ENCODE measurements around the gene EIF1AY.
"Not testable (repeated sequence)": the region's sequence is repeated elsewhere in the genome, so short reads cannot be mapped to it uniquely, and the experiment has no call there.

EIF1AY gene, protein sequence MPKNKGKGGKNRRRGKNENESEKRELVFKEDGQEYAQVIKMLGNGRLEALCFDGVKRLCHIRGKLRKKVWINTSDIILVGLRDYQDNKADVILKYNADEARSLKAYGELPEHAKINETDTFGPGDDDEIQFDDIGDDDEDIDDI

DNA sequence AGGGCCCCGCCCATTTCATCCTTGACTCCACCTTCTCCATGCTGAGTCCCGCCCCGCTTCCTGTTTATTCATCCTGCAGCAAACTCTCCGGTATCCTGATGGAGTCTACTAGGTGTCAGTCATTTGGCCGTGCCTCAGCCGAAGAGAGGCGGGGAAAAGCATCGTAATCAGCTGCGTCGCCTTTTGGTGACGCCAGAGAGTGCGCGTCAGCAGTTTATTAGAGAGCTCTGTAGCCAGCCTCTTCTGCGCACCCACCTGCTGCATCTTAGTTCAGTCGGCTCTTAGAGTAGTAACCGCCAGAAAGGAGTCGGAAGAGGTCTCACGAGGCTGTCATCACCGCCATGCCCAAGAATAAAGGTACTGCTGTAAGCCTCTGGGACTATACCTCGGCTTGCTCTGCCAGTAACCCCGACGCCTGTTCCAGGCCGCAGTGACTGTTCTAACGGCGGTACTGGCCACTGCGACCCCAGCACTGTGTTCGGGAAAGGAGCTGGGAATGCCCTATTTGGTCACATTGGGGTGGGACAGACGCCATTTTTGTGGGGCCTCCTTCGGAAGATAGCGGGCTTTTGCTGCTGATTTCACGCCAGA lies at the start of gene EIF1AY:
Gene EIF1AY, plus strand, starts transcription at position 246 of the 591 bp plus-strand sequence. Its CDS starts 96 bp downstream, at position 342.
- no peak for DNase-seq (ENCODE audit: low read depth)

DNA sequence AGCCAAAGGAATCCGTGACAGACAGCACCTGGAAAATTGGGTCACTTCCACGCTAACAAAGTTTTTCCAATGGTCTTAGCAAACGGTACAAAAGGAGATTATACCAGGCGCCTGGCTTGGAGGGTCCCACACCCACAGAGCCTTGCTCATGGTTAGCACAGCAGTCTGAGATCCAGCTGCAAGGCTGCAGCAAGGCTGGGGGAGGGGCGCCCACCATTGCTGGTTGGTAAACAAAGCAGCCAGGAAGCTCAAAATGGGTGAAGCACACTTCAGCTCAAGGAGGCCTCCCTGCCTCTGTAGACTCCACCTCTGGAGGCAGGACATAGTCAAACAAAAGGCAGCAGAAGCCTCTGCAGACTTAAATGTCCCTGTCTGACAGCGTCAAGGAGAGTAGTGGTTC lies 47.1 kb upstream of the EIF1AY start:
- DNase-seq (ENCODE audit: low read depth): no peak

DNA sequence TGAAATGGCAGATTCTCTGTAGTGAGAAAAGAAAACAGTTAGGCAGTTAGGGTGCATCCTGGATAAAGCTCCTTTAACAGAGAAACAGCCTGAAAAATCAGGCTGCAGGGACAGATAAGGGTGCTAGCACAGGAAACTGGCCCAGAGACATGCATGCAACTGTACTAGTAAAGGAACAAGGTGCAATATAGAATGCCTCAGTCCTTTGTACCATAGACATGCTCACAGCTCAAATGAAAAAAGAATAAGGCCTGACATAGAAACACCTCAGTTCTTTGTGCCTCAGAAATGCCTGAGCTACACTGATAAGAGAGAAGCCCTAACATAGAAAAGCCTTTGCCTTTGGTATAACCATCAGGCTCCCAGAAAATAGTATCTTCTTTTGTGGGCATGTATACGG lies 37.4 kb upstream of the EIF1AY start:
- DNase-seq (ENCODE audit: low read depth): no peak

DNA sequence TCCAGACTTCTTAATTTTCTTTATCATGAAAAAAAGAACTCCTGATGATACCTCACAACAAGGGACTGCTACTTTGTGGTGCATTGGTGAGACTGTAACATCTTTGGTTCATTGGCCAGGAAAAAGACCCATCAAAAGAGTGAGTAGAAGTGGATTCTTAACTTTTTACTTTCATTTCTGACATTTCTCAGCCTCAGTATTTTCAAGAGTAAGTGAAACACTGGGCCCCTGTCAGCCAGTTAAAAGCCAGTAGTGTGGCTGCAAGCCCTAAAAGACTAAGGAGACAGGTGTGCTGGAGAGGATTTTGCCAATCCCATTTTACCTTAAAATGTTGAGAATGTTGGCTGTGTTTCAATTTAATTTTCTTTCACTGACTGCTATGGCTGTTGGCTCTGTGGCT lies 36.6 kb upstream of the EIF1AY start:
- DNase-seq (ENCODE audit: low read depth): no peak

DNA sequence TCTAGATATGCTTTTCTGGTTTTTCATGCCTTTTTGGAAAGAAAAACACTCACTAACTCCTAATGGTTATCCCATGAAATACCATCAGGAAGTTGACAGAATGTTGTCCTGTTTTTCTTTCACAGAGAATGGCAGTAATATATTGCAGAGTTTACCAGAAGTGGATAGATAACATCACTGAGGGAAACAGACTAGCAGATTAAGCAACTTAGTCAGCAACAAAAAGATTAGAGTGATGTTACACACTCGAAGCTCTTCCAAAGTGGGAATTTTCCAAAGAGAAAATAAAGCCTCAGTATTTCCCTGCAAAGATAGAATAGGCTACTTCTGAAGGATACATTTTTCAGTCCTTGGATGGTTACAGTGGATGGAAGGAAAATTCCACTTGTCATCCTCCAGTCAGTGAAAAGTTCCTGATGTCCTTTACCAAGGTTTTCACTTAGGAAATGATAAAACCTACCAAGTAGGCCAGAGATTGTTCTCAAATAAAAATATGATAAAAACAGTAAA lies 31.1 kb upstream of the EIF1AY start:
- DNase-seq (ENCODE audit: low read depth): no peak

DNA sequence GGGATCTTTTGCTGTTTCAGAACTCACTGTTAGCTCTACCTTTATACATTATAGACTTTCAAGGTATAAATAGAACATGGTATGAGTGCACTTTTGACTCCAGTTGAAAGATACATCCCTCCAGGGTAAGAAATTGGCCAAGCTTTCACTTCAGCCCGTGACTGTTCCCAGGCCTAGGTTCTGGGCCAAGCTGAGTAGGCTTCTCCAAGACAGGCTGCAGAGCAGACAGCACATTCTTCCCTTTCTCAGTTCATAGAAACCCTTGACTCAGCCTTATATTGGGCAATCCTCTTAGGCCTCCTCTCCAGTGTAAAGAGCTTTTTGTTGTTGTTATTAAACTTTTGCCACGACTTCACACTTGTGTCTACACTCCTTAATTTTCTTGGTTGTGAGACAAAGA lies 29.5 kb upstream of the EIF1AY start:
- DNase-seq (ENCODE audit: low read depth): no peak

DNA sequence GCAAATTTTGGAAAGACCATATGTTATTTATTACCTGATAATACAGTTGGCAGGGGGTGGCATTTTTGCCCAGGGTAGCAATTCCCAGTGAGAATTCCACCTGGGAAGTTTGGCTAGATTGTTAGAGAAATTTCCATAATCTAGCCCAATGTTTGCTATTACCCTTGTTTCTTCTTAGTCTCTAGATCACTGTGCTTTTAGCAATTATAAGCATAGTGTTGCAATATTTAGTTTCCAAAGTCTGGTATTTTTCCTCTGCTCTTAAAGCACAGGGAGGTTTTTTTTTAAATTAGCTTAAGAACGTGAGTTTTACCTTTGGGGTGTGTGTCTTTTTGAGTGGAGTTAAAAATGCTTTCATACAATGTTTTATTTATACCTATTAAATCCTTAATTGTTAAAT lies 26.3 kb upstream of the EIF1AY start:
- no peak for DNase-seq (ENCODE audit: low read depth)

DNA sequence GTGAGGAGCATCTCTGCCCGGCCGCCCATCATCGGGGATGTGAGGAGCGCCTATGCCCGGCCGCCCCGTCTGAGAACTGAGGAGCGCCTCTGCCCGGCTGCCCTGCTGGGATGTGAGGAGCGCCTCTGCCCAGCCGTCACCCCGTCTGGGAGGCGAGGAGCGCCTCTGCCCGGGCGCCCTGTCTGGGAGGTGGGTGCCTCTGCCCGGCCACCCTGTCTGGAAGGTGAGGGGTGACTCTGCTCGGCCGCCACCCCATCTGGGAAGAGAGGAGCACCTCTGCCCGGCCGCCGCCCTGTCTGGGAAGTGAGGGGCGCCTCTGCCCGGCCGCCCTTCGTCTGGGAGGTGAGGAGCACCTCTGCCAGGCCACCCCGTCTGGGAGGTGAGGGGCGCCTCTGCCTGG lies 23.7 kb upstream of the EIF1AY start:
- DNase-seq (ENCODE audit: low read depth): no peak

DNA sequence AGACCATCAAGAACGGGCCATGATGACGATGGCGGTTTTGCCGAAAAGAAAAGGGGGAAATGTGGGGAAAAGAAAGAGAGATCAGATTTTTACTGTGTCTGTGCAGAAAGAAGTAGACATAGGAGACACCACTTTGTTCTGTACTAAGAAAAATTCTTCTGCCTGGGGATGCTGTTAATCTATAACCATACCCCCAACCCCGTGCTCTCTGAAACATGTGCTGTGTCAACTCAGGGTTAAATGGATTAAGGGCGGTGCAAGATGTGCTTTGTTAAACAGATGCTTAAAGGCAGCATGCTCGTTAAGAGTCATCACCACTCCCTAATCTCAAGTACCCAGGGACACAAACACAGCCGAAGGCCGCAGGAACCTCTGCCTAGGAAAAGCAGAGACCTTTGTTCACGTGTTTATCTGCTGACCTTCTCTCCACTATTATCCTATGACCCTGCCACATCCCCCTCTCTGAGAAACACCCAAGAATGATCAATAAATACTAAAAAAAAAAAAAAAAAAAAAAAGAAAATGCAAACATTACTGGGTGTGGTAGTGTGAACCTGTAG lies 22.7 kb upstream of the EIF1AY start:
- not testable (repeated sequence) for DNase-seq (ENCODE audit: low read depth)

DNA sequence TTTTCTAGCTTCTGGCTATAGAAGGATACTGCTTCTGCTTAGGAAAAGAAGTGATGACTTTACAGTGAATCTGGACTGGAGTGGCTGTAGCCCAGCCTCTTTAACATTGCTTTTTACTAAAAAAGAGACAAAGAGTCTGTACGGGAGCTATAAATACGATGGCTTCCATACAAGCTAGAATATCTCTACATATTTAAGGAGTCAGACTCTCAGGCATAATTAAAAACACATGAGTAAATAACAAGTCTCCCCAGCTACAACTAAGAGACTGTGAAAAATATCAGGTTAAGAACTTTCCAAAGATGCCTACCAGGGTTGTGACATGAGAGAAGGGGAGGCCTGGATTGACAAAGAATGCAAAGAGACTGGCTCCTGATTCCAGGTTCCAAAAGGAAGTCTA lies 19.8 kb upstream of the EIF1AY start:
- DNase-seq (ENCODE audit: low read depth): no peak

DNA sequence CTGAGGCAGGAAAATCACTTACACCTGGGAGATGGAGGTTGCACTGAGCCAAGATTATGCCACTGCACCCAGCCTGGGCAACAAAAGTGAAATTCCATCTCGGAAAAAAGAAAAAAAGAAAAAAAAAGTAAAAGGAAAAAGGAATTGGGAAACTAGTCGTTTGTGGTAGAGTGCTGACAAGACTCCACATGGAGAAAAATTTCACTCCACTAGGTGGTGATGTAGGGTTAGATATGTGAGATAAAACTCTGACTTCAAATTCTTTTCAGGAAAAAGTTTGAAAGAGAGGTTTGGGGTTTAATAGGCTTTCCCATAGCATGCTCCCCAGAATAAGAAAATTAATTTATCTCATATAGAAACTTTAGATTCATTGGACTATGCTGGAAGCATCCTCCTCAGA lies 16.9 kb upstream of the EIF1AY start:
- DNase-seq (ENCODE audit: low read depth): no peak

DNA sequence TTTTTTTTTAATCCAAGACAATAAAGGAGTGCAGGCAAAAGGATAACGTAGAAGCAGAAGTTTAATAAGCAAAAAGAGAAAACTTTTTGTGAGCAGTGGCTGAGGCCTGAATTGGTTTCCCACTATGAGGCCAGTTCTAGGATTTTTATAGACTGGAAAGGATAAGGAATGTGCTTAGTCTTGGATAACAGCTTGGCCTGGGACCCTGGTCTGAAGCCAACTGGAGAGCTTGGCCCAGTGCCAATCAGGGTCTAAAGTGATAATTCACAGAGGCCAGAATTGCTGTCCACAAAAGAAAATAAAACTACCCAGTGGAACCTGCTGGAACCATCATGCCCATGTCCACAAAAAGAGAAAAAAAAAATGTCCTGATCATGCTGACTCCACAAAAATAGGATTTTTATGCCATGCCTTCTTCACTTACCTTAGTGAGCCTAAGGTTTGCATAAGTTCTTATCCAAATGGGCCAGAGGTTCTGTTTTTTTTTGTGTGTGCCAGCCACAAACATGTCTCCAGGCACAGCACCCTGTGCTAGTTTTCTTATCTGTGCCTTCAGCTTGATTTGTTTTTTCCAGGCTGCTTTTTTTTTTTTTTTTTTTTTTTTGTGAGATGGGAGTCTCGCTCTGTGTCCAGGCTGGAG lies 15.6 kb upstream of the EIF1AY start:
- no peak for DNase-seq (ENCODE audit: low read depth)

DNA sequence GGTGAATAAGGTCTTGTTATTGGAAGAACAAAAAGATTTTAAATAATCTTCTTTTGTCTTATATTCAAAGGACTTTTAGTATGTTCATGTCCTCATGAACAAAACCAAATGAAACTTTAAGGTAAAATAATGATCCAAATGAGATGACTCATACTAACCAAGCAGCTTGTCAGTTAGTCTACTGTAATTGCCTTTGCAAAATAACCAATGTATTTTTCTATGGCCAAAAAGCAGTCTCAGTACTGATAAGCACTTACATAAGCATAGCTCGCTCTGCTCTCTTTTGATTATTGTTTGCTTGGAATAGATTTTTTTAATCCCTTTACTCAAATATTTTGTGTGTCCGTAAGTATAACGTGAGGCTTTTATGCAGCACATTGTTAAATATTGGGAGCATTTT lies 4.3 kb upstream of the EIF1AY start:
- no peak for DNase-seq (ENCODE audit: low read depth)

DNA sequence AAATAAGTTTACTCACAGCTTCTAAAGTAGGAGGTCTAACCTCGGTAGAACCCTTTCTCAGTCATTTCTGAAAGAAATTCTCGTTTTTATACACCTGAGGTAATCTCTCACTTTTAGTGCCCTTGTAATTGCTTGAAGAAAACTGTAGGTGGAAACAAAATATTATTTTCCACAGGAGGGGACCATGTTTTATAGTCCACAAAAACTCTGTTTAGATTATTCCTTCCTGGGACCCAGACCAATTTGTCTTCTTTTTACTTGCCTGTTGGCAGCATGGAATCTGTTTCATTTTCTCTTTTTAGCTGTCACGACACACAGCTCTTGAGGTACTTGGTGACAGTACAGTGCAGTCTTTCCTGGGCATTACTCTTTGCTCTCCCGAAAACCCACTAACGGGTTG lies 930 bp downstream of the EIF1AY start:
- DNase-seq (ENCODE audit: low read depth): no peak

DNA sequence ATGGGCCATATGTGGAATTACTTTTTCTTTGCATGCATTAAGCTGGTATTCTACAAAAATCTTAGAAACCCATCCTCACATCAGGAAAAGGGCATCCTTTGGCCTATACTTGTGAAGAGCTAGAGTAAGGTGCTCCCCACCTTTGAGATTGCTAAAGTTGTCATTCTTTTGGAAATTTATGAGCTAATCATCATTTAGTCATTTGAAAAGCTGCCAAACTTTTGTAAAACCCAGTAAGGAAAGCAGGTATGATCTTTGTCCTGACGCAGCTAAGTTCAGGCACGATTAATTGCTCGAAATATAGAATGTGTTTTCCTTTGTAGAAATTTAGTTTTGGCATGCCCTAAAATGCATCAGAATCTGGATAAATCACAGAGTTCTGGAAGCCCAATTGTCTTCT lies 2.6 kb downstream of the EIF1AY start:
- no peak for DNase-seq (ENCODE audit: low read depth)

DNA sequence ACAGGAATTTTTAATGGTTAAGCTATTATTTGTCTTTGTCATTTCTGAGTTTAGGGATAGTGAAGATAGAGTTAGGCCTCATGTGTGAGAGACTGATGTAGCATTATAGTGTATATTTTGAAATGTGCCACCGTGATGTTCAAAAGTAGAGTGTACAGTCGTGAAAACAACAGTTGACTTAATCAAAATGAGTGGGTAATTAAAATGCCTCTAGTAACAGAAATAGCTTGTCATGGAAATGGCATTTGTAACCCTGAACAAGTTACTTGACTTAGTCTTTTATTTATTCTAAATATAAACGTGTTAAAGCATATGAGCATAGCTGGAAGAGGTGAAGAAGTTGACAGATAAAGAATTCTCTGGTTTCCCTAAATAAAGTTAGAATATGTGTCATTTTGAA lies 6.1 kb downstream of the EIF1AY start:
- no peak for DNase-seq (ENCODE audit: low read depth)

DNA sequence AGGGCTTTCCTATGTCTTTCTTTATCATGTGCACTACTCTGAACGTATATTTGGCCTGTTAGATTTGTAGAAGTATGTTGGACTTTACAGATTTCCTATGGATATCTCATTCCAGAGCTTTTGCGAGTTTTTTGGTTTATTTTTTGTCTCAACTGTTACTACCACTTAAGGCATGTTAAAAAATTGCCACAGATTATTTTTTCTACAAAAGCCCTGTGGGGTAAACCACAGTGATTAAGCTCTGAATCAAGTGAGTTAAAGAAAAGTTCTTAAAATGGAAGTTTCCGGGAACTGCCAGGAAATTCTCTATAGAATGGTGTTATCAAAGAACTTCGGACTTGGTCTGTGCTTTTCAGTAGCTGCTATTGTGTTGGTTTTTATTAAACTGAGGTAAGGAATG lies 10.6 kb downstream of the EIF1AY start:
- no peak for DNase-seq (ENCODE audit: low read depth)

Measured in stimulated activated CD8-positive, alpha-beta memory T cell treated with anti-CD3 and anti-CD28 coated beads, Interleukin-4, amount 100 ng/mL, for 24 hours (primary cell).